Retinal pigment epithelial cell (primary cell): ENCODE results near the gene MLF2.
A peak's percentile ranks its signal among the peaks of the same experiment; 100 is the strongest.

Experiments
- DNase-seq: peaks from one replicate; pipeline ENCODE4 v3.0.0-alpha.2; 2010; ENCODE audit warnings: low read depth
- H3K4me3 ChIP-seq: 2 replicates; pipeline ENCODE4 v1.5.1; 2011; ENCODE audit warnings: mild to moderate bottlenecking, low read length, control low read depth, moderate library complexity
- TF ChIP-seq, protein P1 (sequence below): conservative IDR thresholded peaks from 2 replicates; pipeline ENCODE4 v1.5.1; 2011; ENCODE audit warnings: low read depth, low read length, control low read depth, inconsistent platforms

MLF2 gene, protein sequence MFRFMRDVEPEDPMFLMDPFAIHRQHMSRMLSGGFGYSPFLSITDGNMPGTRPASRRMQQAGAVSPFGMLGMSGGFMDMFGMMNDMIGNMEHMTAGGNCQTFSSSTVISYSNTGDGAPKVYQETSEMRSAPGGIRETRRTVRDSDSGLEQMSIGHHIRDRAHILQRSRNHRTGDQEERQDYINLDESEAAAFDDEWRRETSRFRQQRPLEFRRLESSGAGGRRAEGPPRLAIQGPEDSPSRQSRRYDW

DNA sequence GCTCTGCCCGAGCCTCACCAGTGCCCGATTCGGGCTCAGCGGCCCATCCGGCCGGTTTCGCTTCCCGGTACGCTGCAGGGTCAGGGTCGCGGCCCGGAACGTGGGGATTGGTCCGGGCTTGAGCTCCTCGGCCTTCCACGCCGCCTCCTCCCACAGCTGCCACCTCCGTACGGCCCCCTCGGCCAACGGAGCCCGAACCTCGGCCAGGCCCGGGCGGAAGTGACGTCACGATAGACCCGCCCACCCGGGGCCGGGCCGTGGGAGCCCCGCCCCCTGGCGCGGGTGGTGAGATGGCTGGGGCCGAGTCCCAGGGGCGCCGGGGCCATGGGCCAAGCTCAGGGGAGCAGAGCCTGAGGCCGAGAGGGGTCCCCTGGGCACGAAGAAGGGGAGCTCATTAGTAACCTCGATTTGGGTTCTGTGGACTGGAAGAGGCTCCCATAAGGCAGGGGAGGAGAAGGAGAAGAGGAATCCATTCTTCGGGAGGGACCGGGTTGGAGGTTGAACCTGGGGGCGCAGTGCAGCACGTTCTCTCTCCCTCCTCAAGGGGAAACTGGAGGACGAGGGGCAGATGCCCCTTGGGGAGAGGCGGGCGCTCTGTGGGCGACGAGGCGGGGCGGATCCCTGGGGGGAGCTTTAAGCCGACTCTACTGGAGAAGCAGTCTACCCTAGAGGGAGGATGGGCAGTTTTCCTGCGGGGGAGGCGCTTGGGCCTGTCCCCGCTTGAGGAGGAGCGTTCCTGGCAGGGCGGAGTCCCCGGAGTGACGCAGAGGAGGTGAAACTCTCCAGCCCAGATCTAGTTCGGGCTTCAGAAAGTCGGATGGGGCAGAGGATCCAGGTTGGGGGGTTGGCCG, at the start of gene MLF2:
Gene MLF2, minus strand, starts transcription at position 221 of the 851 bp plus-strand sequence. CDS start 807 bp downstream, outside the sequence.
- TF ChIP-seq, protein P1, sequence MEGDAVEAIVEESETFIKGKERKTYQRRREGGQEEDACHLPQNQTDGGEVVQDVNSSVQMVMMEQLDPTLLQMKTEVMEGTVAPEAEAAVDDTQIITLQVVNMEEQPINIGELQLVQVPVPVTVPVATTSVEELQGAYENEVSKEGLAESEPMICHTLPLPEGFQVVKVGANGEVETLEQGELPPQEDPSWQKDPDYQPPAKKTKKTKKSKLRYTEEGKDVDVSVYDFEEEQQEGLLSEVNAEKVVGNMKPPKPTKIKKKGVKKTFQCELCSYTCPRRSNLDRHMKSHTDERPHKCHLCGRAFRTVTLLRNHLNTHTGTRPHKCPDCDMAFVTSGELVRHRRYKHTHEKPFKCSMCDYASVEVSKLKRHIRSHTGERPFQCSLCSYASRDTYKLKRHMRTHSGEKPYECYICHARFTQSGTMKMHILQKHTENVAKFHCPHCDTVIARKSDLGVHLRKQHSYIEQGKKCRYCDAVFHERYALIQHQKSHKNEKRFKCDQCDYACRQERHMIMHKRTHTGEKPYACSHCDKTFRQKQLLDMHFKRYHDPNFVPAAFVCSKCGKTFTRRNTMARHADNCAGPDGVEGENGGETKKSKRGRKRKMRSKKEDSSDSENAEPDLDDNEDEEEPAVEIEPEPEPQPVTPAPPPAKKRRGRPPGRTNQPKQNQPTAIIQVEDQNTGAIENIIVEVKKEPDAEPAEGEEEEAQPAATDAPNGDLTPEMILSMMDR, result no peak
- peak within 1 kb of the TSS; percentile 88 for H3K4me3 ChIP-seq
- DNase-seq, result peak; percentile 97

DNA sequence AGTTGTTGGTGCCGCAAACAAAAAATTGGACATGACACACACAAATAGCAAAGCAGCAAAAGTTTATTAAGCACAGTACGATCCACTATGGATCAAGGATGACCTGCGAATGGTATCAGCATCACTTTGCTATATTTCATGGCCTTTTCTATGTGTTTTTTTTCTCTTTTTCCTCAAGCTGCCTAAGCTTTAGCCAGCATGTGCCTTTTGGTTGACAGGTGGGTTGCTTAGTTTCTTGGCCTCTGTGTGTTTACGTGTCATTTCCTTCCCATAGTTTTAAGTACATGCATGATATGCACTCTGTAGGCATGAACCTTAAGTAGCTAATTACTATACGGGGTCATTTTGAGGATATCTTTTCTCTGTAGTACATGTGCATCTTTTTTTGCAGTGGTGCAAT, 46.2 kb upstream of the MLF2 start:
- H3K4me3 ChIP-seq, result no peak overlapping the region
- no peak for DNase-seq
- TF ChIP-seq, protein P1, result no peak

DNA sequence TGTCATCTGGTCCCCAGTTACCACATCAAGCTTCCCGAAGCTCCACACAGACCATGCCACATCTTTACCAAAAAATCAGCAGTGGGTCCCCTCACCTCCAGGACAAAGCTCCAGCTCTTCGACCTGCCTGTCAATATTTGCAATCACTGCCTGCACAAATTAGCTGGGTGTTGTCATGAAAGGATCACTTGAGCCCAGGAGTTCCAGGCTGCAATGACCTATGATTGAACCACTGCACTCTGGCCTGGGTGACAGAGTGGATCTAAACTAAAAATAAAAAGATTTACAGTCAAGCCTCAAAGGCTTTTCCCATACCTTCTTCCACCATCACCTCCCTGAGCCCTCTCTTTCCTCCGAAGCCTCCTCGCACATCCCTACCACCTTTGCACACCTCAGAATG, 43.6 kb upstream of the MLF2 start:
- DNase-seq, result no peak
- TF ChIP-seq, protein P1, result no peak
- H3K4me3 ChIP-seq, result no peak overlapping the region

DNA sequence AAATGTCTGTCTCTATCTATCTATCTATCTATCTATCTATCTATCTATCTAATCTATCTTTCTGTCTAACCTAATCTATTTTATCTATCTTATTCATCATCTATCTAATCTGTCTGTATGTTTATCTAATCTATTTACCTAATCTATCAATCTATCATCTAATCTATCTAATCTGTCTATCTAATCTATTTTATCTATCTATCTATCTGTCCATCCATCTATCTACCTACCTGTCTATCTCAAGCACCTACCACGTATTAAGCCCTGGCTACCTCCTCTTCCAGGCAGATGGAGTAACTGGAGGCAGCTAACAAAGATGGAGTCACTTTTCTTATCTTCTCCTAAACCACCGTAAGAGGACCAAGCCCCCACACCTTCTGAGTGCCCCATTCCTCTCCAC, 42.1 kb upstream of the MLF2 start:
- no peak overlapping the region for H3K4me3 ChIP-seq
- TF ChIP-seq, protein P1, result no peak
- DNase-seq, result no peak

DNA sequence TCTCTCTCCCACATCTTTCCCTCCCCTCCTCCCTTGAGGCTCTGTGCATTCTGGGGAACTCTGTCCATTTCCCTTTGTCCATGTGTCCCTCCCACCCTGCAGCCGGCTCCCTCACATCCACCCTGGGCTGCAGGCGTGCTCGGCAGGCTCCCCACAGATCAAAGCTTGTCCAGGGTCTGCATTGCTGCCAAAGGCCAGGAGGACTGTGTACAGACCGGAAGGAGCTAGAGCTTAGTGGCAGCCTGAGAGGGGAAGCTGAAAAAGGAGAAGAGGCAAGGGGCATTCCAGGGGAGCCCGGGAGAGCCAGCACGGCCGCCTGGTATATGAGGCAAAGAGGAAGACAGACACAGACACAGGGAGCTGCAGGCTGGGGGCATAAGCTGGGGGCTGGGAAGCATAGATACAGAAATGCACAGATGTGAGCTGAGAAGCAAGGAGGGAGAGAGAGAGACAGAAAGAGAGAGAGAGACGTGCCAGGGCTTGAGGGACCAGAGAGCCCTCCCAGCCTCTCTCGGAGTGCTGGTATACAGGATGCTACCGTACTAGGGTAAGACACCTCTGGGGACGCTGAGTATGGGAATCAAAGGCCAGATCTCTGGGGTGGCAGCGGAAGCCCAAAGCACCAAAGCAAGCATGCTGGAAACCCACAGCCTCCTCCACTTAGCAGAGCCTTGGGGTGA, 39.7 kb upstream of the MLF2 start:
- TF ChIP-seq, protein P1, result no peak
- no peak for DNase-seq
- H3K4me3 ChIP-seq, result no peak overlapping the region

DNA sequence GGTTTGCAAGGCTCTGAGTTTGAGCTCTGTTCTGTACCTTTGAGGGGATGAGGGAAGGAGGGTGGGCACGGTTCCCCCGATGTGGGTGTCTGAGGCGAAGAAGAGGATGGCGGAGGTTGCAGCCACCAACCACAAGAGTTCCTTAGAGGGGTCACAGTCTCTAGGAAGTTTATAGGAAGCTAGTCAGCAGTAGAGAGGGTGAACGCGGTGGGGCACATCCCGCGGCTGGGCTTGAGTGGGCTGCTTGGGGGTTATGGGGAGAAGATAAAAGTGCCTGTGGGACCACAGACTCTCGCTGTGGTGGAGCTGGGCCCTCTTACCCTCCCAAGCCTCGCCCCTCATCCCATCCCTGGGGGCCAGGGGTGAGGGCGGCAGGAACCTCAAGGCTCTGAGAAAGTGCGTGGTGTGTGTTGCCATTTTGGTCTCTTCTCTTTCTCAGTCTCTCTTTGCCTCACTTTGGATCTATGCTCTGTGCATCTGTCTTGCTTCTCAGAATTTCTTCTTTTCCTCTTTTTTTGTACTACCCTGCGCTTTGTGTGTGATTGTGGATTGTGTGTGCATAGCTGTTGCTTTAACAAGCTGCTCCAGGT, 39.1 kb upstream of the MLF2 start:
- no peak for DNase-seq
- no peak overlapping the region for H3K4me3 ChIP-seq
- TF ChIP-seq, protein P1, result no peak
